Right lobe of liver (tissue), 6 donors: ENCODE data around the gene PRPF38A. TPM values are rescaled to one million over a fixed set of nuclear protein-coding genes. Genes with fewer than 3 reads are reported as not detected.

Experiments used
- ATAC-seq, 4 donors: fragments of 200-7000 bp; cut with Tn5 transposase; one replicate each; pipeline ENCODE4 v1.9.1; 2020; ENCODE audit warnings: mild to moderate bottlenecking in 4 of 4, moderate library complexity in 4 of 4
- DNase-seq, 3 donors: peaks; one replicate each; pipeline ENCODE4 v3.0.0-alpha.2; 2020
- H3K27ac ChIP-seq, 3 donors: fragments of 200-600 bp; one replicate each; pipeline ENCODE4 v1.8.0; 2022
- H3K27me3 ChIP-seq, 2 donors: fragments of 200-600 bp; one replicate each; pipeline ENCODE4 v1.8.0; 2022
- H3K36me3 ChIP-seq, 4 donors: fragments of 200-600 bp; sonication (generic) in 1 of 4; one replicate each; pipeline versions ENCODE4 v1.5.1 to v1.8.0; 2017 to 2022; ENCODE audit warnings: control low read depth in 1 of 4
- H3K4me1 ChIP-seq, 4 donors: fragments of 200-600 bp; sonication (generic) in 1 of 4; one replicate each; pipeline versions ENCODE4 v1.5.1 to v1.8.0; 2017 to 2022; ENCODE audit warnings: control low read depth in 1 of 4
- H3K4me3 ChIP-seq, 3 donors: fragments of 200-600 bp; one replicate each; pipeline ENCODE4 v1.8.0; 2022
- H3K9me3 ChIP-seq, 4 donors: fragments of 200-600 bp; sonication (generic) in 1 of 4; one replicate each; pipeline versions ENCODE4 v1.5.1 to v1.8.0; 2017 to 2022; ENCODE audit warnings: control low read depth in 1 of 4
- CTCF ChIP-seq, 4 donors: fragments of 200-600 bp in 3 of 4; fragments of 450-650 bp in 1 of 4; IDR thresholded peaks; one replicate each; pipeline versions ENCODE4 v1.5.1 to v1.8.0; 2016 to 2022; ENCODE audit warnings: antibody characterized with exemption in 4 of 4, mild to moderate bottlenecking in 2 of 4
- POLR2A ChIP-seq: fragments of 450-650 bp; IDR thresholded peaks from one replicate; pipeline ENCODE4 v1.6.1; 2017; ENCODE audit warnings: antibody characterized with exemption, mild to moderate bottlenecking
- WGBS: methylation state at CpG from one replicate; pipeline ENCODE4 v1.1.6; 2018; ENCODE audit warnings: low coverage, low lambda C conversion rate; ENCODE audit not compliant: insufficient coverage; ENCODE audit errors: missing lambda C conversion rate; 5-methylcytosine and 5-hydroxymethylcytosine counted together
- intact Hi-C, 2 donors: fragments of 100-400 bp; cut with DNase I; formaldehyde crosslinking; loops; one replicate each; pipeline versions ENCODE4 v1.11.2 to v1.14.1; 2022
- total RNA-seq, 6 experiments: library from RNA; depleted of rRNA in 2 of 6; stranded (reverse); fragments of >200 nt in 2 of 6; fragmentation: NEBNext Ultra II Directional in 3 of 6; extraction: Animal tissue kit (Norgen Biotek cat#: 25700) in 3 of 6; gene quantifications; one replicate each; pipeline versions ENCODE4 v1.1.0 to v1.2.4, GENCODE V29; 2016 to 2023
- donor health status: DM: no; HTN: yes; CAD: no.
- donor health status: DM: no; HTN: no; CAD: no.
- donor health status: DM: no; HTN: no; CAD: no.
- donor health status: DM: no; HTN: yes; CAD: no.
- donor health status: DM: no; HTN: yes; CAD: no.

Gene PRPF38A
- total RNA-seq, 6 experiments from 2014 or later = 4.5 to 14.4 (median 11.4) TPM

- WGBS = 96% methylated on average over 5 of the region's 5 CpGs
- intact Hi-C loops = no loop called here
- no peak for ATAC-seq
These were observed 11.2 kb upstream of the PRPF38A start for GRCh38 chr1:52393174-52393573.

GRCh38 chr1:52399629-52400028, 4.8 kb upstream of the PRPF38A start:
- Histone ChIP-seq H3K9me3 (no peaks in the 10 kb centered on the region), H3K4me1 (peaks cover 0 to 11% (median 0%) of the 10 kb centered on the region in 4 donors), H3K36me3 (no peaks in the 10 kb centered on the region), H3K27ac (no peak overlapping the region), H3K4me3 (no peak overlapping the region), H3K27me3 (no peaks in the 10 kb centered on the region)
- ATAC-seq (no peak), DNase-seq (no peak)
- no peak for TF ChIP-seq POLR2A
- TF ChIP-seq CTCF (IDR thresholded peaks at IDR 0.05) = no peak
- intact Hi-C loops = loop anchor here in 1 of 2 donors (10.0 kb wide), 1 partner anchor 285 kb away; no protein-coding TSS in a partner anchor
- 95% methylated on average over 3 of the region's 3 CpGs for WGBS

More at GRCh38 chr1:52393174-52393573, 11.2 kb upstream of the PRPF38A start:
- no peaks in the 10 kb centered on the region for H3K27me3 ChIP-seq
- no peaks in the 10 kb centered on the region for H3K4me1 ChIP-seq
- DNase-seq = no peak
- H3K27ac ChIP-seq = no peak overlapping the region
- H3K4me3 ChIP-seq = no peak overlapping the region
- TF ChIP-seq POLR2A = no peak
- no peaks in the 10 kb centered on the region for H3K36me3 ChIP-seq
- no peaks in the 10 kb centered on the region for H3K9me3 ChIP-seq

- Histone ChIP-seq H3K4me3 (no peak overlapping the region), H3K9me3 (no peaks in the 10 kb centered on the region), H3K36me3 (no peaks in the 10 kb centered on the region), H3K4me1 (peaks cover 0 to 11% (median under 1%) of the 10 kb centered on the region in 4 donors), H3K27me3 (no peaks in the 10 kb centered on the region), H3K27ac (no peak overlapping the region)
- WGBS = 95% methylated on average over 6 of the region's 6 CpGs
- DNase-seq (no peak), ATAC-seq (no peak)
- TF ChIP-seq CTCF (IDR thresholded peaks at IDR 0.05) (no peak), POLR2A (no peak)
- intact Hi-C loops = loop anchor here in 1 of 2 donors (10.0 kb wide), 1 partner anchor 285 kb away; no protein-coding TSS in a partner anchor
These were observed 4.3 kb upstream of the PRPF38A start for GRCh38 chr1:52400131-52400530.

GRCh38 chr1:52402860-52403240, 1.6 kb upstream of the PRPF38A start:
- WGBS = 23% methylated on average over 3 of the region's 3 CpGs
- ATAC-seq (peak in 1 of 4 donors; percentile 37), DNase-seq (no peak)
- Histone ChIP-seq H3K9me3 (no peaks in the 10 kb centered on the region), H3K27me3 (no peaks in the 10 kb centered on the region), H3K4me1 (peaks cover 0 to 26% (median 4%) of the 10 kb centered on the region in 4 donors), H3K36me3 (peaks cover 0 to 1% (median 0%) of the 10 kb centered on the region in 4 donors), H3K4me3 (no peak overlapping the region), H3K27ac (no peak overlapping the region)
- TF ChIP-seq CTCF (IDR thresholded peaks at IDR 0.05) (no peak), POLR2A (no peak)
- intact Hi-C loops = loop anchor here in 1 of 2 donors (10.0 kb wide), 1 partner anchor 282 kb away; no protein-coding TSS in a partner anchor

DNA sequence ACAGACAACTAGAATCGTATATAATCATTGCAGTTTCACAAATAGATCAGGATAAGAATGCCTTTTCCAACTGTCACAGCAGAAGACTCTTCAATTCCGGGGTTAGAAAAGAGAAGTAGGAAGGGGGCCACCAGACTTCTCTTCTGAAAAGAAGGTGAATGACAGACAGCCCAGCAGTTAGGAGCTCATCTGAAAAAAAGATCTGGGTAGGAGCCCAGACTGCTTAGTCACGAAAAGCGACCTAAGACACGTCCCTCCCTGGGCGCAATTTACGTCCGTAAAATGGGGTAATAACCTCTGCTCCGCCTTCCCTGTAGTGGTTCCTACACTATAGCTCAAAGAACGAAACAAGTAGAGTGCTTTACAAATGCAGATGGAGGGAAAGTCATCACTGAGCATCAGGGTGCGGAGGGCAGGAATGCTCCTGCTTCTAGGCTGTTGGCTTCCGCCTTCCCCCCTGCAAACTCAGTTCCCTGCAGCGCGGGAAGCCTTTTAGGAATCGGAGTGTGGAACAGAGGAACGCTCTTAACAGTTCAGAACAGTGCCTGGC, 761 bp upstream of the PRPF38A start:
- TF ChIP-seq POLR2A (no peak), CTCF (IDR thresholded peaks at IDR 0.05) (no peak)
- Histone ChIP-seq H3K36me3 (peaks cover 0 to 9% (median 0%) of the 10 kb centered on the region in 4 donors), H3K27me3 (no peaks in the 10 kb centered on the region), H3K4me1 (peaks cover 0 to 26% (median 4%) of the 10 kb centered on the region in 4 donors), H3K27ac (peak overlapping the region in 2 of 3 donors; percentile 79 to 87), H3K4me3 (peak overlapping the region; percentile 84 to 89 (median 85)), H3K9me3 (no peaks in the 10 kb centered on the region)
- ATAC-seq (peak in 3 of 4 donors; percentile 15 to 54 (median 32)), DNase-seq (no peak)
- WGBS = 0% methylated on average over 16 of the region's 16 CpGs
- intact Hi-C loops = loop anchor here in 1 of 2 donors (10.0 kb wide), 1 partner anchor 281 kb away; no protein-coding TSS in a partner anchor
